Psoas muscle (tissue), 8 donors: Measurements from ENCODE around the gene NUP98. TPM values are rescaled to one million over a fixed set of nuclear protein-coding genes. Genes with fewer than 3 reads are reported as not detected.
"Not testable (repeated sequence)": the region's sequence is repeated elsewhere in the genome, so short reads cannot be mapped to it uniquely, and the experiment has no call there.

Experiments
- ATAC-seq, 4 donors: fragments of 200-7000 bp; cut with Tn5 transposase; one replicate each; pipeline ENCODE4 v1.9.1; 2020; ENCODE audit warnings: moderate library complexity in 3 of 4, mild to moderate bottlenecking in 2 of 4
- DNase-seq, 2 donors: peaks; one replicate each; pipeline ENCODE4 v3.0.0-alpha.2; 2020
- H3K27ac ChIP-seq: fragments of 200-600 bp; one replicate; pipeline ENCODE4 v1.8.0; 2022
- H3K27me3 ChIP-seq, 3 donors: fragments of 200-600 bp in 1 of 3; one replicate each; pipeline versions ENCODE4 v1.6.1 to v1.8.0; 2013 to 2022; ENCODE audit warnings: low read length in 2 of 3, mild to moderate bottlenecking in 2 of 3, moderate library complexity in 1 of 3; ENCODE audit not compliant: insufficient read depth in 3 of 3
- H3K36me3 ChIP-seq, 2 donors: fragments of 200-600 bp in 1 of 2; one replicate each; pipeline versions ENCODE4 v1.6.1 to v1.8.0; 2013 to 2022; ENCODE audit warnings: low read depth in 1 of 2, mild to moderate bottlenecking in 1 of 2, moderate library complexity in 1 of 2; ENCODE audit not compliant: insufficient read depth in 1 of 2
- H3K4me1 ChIP-seq: fragments of 200-600 bp; one replicate; pipeline ENCODE4 v1.8.0; 2022
- H3K4me3 ChIP-seq: fragments of 200-600 bp; one replicate; pipeline ENCODE4 v1.8.0; 2022; ENCODE audit warnings: mild to moderate bottlenecking
- H3K9me3 ChIP-seq: fragments of 200-600 bp; one replicate; pipeline ENCODE4 v1.8.0; 2022
- CTCF ChIP-seq: fragments of 200-600 bp; IDR thresholded peaks from one replicate; pipeline ENCODE4 v1.8.0; 2022; ENCODE audit warnings: antibody characterized with exemption
- WGBS, 3 donors: extraction: QIAGEN DNeasy Blood & Tissue Kit; methylation state at CpG; one replicate each; pipeline versions ENCODE4 v1.1.6 to v1.1.7; 2013; 5-methylcytosine and 5-hydroxymethylcytosine counted together
- intact Hi-C, 2 donors: fragments of 100-400 bp; cut with DNase I; formaldehyde crosslinking; loops; one replicate each; pipeline versions ENCODE4 v1.11.0 to v1.14.2; 2022
- polyA plus RNA-seq, 3 donors: library from polyadenylated mRNA; stranded (reverse); fragments of 200-250 nt; gene quantifications; one replicate each; pipeline ENCODE4 v1.2.3, GENCODE V29; 2013
- total RNA-seq, 4 donors: library from RNA; stranded (reverse); fragmentation: NEBNext Ultra II Directional in 2 of 4; extraction: Animal tissue kit (Norgen Biotek cat#: 25700) in 2 of 4; gene quantifications; one replicate each; pipeline versions ENCODE4 v1.2.1 to v1.2.4, GENCODE V29; 2021 to 2023
- donor health status: healthy with polysubstance abuse.
- donor health status: DM: no; HTN: no; CAD: no; lungs with moderate emphysema.
- donor health status: Bipolar disorder and iron deficiency.
- donor health status: healthy.
- donor health status: DM: yes; HTN: yes; CAD: no.
- donor health status: DM: no; HTN: no; CAD: no.
- donor health status: DM: no; HTN: no; CAD: no.
- donor health status: DM: yes; HTN: yes; CAD: no.

NUP98 gene
- total and polyA plus RNA-seq, 7 donors, result 25.9 to 85.1 (median 59.3) TPM

GRCh38 chr11:3648843-3649242 lies 148.5 kb downstream of the NUP98 start:
- intact Hi-C loops, result loop anchor here in 1 of 2 donors (2.0 kb wide), 1 partner anchor 52 kb away; no protein-coding TSS in a partner anchor
- not testable (repeated sequence) for H3K4me3 ChIP-seq, ATAC-seq, H3K27me3 ChIP-seq, H3K27ac ChIP-seq, H3K9me3 ChIP-seq, H3K36me3 ChIP-seq
- WGBS, 3 donors, result 69 to 90% (median 82%) methylated on average over 13 of the region's 13 CpGs
- DNase-seq, result peak in 1 of 2 donors; percentile 1
- H3K4me1 ChIP-seq, result peaks cover 22% of the 10 kb centered on the region

- 41 to 52% (median 46%) methylated on average over 7 of the region's 7 CpGs for WGBS, 3 donors
- intact Hi-C loops, result no loop called here
Observed at GRCh38 chr11:3645552-3645951, 151.8 kb downstream of the NUP98 start.

GRCh38 chr11:3644817-3645235 lies 152.5 kb downstream of the NUP98 start, which contains the start of gene ART1:
ART1 (plus strand) TSS chr11:3645128; CDS start chr11:3659214, 14,086 bp downstream.
- no peaks in the 10 kb centered on the region for H3K9me3 ChIP-seq
- no peaks in the 10 kb centered on the region for H3K36me3 ChIP-seq
- H3K4me3 ChIP-seq, result peak within 1 kb of the TSS; percentile 65
- H3K27ac ChIP-seq, result peak within 1 kb of the TSS; percentile 99
- DNase-seq (peak; percentile 58 to 85), ATAC-seq (peak; percentile 80 to 86 (median 84))
- peak; percentile 37 for TF ChIP-seq CTCF
- 17 to 35% (median 21%) methylated on average over 4 of the region's 4 CpGs for WGBS, 3 donors
- intact Hi-C loops, result loop anchor here in 1 of 2 donors (5.0 kb wide), 1 partner anchor 603 kb away; no protein-coding TSS in a partner anchor
- H3K27me3 ChIP-seq, result no peaks in the 10 kb centered on the region
- H3K4me1 ChIP-seq, result peaks cover 37% of the 10 kb centered on the region

More at GRCh38 chr11:3645552-3645951, 151.8 kb downstream of the NUP98 start:
- Histone ChIP-seq H3K4me1 (peaks cover 37% of the 10 kb centered on the region), H3K9me3 (no peaks in the 10 kb centered on the region), H3K4me3 (peak overlapping the region; percentile 65), H3K27me3 (no peaks in the 10 kb centered on the region), H3K36me3 (no peaks in the 10 kb centered on the region), H3K27ac (peak overlapping the region; percentile 99)
- no peak for TF ChIP-seq CTCF
- DNase-seq (peak in 1 of 2 donors; percentile 61), ATAC-seq (peak; percentile 19 to 47 (median 26))

GRCh38 chr11:3643102-3643546 lies 154.2 kb downstream of the NUP98 start:
- Histone ChIP-seq H3K4me3 (peak overlapping the region; percentile 78), H3K4me1 (peaks cover 37% of the 10 kb centered on the region), H3K27ac (peak overlapping the region; percentile 99)
- intact Hi-C loops, result loop anchor here (2.0 to 5.0 kb wide), 2 partner anchors 28 to 601 kb away; no protein-coding TSS in a partner anchor
- not testable (repeated sequence) for H3K27me3 ChIP-seq, H3K36me3 ChIP-seq, H3K9me3 ChIP-seq, ATAC-seq
- WGBS, 3 donors, result 24 to 30% (median 27%) methylated on average over 11 of the region's 11 CpGs
- peak in 1 of 2 donors; percentile 61 for DNase-seq

GRCh38 chr11:3642071-3642951 lies 155.0 kb downstream of the NUP98 start:
- Histone ChIP-seq H3K27me3 (no peaks in the 10 kb centered on the region), H3K4me1 (peaks cover 37% of the 10 kb centered on the region), H3K9me3 (no peaks in the 10 kb centered on the region), H3K36me3 (no peaks in the 10 kb centered on the region), H3K27ac (peak overlapping the region; percentile 99), H3K4me3 (peak overlapping the region; percentile 78)
- DNase-seq, result peak; percentile 86 to 93
- intact Hi-C loops, result loop anchor here (2.0 to 5.0 kb wide), 2 partner anchors 28 to 600 kb away; no protein-coding TSS in a partner anchor
- peak; percentile 71 to 80 (median 76) for ATAC-seq
- no peak for TF ChIP-seq CTCF
- WGBS, 3 donors, result 0 to 1% (median 1%) methylated on average over 41 to 55 of the region's 55 CpGs
